Stimulated activated CD8-positive, alpha-beta memory T cell treated with anti-CD3 and anti-CD28 coated beads, Interleukin-4, amount 100 ng/mL, for 4 hours (primary cell): Measurements from ENCODE around the gene RSPH9.

Experiments
- DNase-seq, 2 donors: peaks; one replicate each; pipeline ENCODE4 v3.0.0-alpha.2; 2020; ENCODE audit warnings: low read depth in 2 of 2, low spot score in 1 of 2

RSPH9 gene

DNA sequence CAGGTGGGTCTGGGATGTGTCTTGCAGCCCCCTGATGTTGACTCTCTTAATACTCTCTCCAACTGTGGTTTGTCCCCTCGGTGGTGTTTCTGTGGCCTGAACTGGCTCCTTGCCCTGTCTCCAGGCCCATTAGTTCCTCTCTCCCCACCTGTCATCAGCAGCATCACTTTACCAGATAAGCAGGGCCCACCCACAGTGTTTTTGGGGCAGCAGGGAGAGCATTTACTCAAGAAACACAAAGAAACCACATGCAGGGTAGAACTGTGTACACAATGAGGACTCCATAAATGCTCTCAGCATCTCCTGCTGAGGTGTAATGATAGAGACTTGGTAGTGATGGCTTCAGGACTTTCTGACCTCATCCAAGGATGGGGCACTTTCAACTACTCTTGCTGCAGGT lies 62.9 kb downstream of the RSPH9 start:
- no peak for DNase-seq

DNA sequence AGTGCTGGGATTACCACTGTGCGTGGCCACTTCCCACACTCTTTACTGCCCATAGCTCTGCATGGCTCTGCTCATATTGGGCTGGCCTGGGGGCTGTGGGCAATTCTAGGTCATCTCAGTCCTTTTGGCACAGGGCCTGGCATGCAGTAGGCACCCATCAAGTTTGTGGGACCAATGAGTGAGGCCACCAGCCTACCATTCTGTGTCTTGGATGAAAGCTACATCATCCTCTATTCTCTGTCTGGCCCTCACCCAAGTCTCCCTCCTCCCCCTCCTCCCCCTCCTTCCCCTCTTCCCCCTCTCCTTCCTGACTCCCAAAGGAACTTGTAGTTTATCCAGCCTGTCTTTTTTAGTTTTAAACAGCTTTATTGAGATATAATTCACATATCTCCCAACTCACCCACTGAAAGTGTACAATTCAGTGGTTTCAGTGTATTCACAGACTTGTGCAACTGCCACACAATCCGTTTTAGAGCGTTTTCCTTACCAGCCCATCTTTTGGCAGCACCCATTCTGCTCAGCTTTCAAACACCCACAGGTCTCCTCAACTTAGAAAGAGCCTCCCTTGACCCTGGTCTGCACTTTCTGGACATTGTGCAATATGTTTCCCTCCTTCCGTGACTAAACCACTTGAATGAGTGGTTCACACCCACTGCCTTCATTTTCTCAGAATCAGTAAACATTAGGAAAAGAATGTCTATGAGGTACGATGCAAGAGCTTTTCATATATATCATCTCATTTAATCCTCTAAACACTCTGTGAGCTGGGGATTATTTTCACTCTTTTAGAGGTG lies 64.2 kb downstream of the RSPH9 start:
- no peak for DNase-seq

DNA sequence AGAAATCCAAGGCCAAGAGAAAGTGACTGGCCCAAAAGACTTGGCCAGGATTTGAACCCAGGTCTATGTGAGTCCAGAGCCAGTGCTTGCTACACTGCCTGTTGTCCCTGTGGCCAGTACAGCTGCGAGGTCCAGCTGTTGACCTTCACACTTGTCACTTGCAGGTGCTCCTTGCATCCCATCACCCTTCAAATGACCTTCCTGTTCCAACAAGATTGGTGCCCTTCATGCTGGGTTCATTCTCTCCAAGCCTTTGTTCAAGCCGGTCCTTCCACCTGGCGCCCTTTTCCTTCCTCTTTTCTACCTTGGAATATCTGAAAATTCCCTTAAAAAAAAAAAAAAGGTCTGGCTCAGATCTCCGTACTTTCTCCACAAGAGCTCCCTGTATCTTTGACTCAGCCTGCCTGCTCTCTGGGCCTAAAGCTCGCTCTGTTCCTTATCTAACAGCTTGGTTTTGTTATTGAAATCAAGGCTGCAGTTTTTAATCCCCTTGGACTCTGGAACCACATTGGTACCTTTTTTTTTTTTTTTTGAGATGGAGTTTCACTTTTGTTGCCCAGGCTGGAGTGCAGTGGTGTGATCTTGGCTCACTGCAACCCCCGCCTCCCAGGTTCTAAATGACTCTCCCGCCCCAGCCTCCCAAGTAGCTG lies 64.9 kb downstream of the RSPH9 start:
- no peak for DNase-seq

- DNase-seq = no peak
Observed at GRCh38 chr6:43710576-43710975, 65.7 kb downstream of the RSPH9 start.

DNA sequence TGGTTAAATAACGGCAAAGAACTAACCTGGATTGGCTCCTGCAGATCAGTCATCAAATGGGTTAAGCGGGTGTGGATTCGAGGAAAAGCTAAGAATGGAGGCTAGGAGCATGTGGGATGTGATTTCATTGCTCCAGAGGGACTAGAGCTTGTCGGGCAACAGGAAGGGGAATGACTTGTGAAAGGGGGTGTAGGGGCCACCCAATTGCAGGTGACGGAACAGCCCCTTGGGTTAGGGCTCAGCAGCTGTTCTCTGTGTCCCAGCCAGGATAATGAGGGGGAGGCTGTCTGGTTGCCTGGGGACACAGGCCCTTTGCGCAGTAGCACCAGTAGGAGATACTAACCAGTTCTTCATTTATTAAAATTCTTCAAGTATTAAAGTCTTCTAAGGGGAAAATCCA lies 67.7 kb downstream of the RSPH9 start:
- DNase-seq = no peak

DNA sequence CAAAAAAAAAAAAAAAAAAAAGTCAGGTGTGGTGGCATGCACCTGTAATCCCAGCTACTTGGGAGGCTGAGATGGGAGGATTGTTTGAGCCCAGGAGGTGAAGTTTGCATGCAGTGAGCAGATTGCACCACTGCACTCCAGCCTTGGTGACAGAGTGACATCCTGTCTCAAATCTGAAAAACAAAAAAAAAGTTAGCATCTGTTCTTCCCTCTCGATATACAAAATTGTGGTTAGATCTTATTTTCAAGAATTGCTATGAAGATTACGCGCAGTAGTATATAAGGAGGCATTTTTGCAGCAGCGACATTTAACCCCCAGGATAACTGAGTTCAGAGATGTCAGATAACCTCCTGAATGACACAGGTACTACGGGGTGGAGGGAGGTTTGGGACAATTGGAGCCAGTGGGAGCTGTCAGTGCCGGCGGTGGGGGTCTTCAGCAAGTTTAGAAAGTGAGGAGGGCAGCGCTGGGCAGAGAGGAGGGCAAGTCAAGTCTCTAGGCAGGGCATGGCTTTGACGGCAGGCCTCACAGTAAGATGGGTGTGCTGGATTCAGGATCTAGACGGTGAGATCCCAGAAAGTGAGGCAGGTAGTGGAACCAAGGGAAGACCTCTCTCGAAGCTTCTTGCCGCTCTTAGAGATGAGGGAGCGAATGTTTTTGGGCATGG lies 68.9 kb downstream of the RSPH9 start:
- DNase-seq = no peak

DNA sequence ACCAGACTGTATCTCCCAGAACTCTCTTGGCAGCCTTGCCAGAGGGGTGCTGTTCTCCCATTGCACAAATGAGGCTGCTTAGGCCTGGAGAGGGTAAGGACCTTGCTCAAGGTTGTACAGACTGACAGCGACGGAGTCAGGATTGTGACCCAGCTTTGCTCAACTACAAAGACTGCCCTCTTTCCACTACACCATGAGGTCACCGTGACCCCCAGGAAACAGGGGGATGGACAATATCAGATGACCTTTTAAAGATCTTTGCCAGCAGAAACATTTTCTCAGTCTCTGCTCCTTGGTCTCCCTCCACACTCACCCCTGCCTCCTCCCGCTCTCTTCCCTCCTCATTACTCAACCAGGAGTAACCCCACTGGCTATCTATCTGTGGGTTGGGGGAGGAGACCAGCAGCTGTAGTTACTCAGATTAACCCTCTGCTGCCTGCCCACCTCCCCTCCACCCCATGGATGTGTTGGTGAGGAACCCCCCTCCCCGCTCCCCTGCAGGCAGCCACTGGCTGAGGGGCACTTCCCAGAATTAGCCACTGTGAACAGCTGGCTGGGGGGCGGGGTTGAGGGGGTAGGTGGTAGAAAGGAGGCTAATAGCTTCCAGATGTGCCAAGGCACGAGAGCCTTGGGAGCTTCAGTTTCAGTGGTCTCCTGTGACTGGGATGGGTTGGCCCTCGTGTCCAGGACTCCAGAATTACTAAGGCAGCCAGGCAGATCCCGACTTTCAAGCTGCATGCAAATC lies 69.6 kb downstream of the RSPH9 start:
- DNase-seq = no peak

DNA sequence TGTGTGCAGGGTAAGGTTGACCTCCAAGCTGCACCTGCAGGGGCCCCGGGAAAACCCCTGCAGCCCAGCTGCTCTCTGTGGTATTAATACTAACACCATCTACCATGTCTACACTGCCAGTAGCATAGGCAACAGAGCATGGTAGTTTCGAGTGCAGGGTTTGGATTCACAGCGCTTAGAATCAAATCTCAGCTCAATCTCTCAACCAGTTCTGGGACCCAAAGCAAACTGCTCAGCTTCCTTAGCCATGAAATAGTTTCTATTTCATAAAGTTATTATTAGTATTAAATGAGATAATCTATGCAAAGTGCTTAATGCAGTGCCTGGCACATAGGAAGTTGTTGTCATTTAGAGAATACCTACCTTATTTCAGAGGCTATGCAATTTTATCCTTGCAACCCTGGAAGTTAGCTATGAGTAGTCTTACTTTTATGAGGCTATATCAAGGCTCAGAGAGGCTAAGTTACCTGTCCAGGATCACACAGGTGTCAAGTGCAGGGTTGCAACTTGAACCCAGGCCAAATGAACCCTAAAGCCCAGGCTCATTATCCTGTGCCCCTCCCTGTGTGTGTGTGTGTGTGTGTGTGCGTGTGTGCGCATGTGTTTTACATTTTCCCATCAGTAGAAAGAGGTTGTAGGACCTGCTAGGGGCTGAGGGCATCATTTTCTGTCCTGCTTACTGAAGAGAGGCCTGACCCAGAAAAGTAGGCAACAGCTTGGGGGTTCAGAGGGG lies 70.4 kb downstream of the RSPH9 start:
- no peak for DNase-seq

GRCh38 chr6:43716099-43716498 lies 71.3 kb downstream of the RSPH9 start:
- no peak for DNase-seq

GRCh38 chr6:43717389-43717788 lies 72.6 kb downstream of the RSPH9 start:
- DNase-seq = no peak

DNA sequence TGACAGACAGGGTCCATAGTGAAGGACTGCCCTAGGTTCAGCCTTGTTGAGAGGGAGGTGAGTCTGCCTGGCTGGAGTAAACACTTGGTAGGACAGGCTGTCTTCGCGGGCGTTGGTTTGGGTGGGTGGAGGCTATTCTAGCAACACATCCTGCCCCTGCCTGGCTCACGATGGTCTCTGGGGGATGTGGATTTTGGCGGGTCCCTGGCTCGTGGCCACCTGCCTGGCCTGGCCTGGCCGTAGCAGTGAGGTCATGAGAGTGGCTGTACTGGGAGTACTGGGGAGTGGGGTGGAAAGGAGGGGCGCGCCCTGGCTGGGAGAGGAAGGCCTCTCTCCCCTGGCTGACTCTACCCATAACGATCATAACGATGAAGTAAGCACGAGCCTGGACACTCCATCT lies 73.0 kb downstream of the RSPH9 start:
- DNase-seq = no peak

- DNase-seq = no peak
Observed at GRCh38 chr6:43718387-43719105, 73.7 kb downstream of the RSPH9 start.

DNA sequence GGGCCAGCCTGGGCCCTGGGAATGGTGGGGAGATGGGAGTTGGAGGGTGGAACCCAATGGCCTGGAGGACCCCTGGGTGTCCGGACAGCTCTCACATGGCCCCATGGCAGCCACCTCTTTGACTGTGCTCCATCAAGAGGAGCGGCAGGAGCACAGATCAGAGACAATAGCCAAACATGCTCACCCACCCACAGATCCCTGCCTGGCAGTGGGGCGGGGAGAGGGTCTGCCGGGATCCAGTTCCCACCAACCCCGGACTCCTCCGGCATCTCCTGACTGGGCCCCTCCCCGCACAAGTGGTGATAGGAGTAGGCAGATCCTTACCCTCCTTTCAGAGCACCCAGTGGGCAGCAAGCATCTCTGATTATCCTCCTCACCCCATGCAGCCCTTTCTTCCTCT lies 74.7 kb downstream of the RSPH9 start:
- DNase-seq = no peak

DNA sequence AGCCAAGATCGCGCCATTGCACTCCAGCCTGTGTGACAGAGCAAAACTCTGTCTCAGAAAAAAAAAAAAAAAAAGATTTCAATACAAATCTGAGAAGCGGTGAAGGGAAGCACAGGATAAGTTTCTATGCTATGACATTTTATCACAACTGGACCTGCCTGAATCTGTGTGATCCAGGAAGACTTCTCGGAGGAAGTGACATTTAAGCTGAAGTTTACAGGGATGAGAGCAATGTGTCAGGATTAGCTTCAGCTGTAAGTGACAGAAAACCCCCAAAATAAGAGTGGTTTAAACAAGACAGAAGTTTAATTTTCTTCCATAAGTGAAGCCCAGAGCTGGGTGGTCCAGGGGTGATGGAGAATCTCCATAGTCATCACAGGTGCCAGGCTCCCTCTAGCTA lies 76.2 kb downstream of the RSPH9 start:
- no peak for DNase-seq
